H9 (cell line): ENCODE measurements around the gene MROH8. TPM values are rescaled to one million over a fixed set of nuclear protein-coding genes. Genes with fewer than 3 reads are reported as not detected.

Source experiments
- DNase-seq: peaks from one replicate; pipeline ENCODE4 v3.0.0-alpha.2; 2017
- H2AFZ ChIP-seq: one replicate; pipeline ENCODE4 v1.6.1; 2013; ENCODE audit warnings: mild to moderate bottlenecking, low read length, control low read depth, moderate library complexity
- H2AK5ac ChIP-seq: 2 replicates; pipeline ENCODE4 v1.6.1; 2013; ENCODE audit warnings: low read length, control low read depth, mixed read lengths; ENCODE audit not compliant: insufficient read length
- H2BK120ac ChIP-seq: one replicate; pipeline ENCODE4 v1.6.1; 2013; ENCODE audit warnings: low read depth, mild to moderate bottlenecking, low read length, control low read depth, inconsistent platforms; ENCODE audit not compliant: poor library complexity, severe bottlenecking
- H2BK12ac ChIP-seq: 2 replicates; pipeline ENCODE4 v1.6.1; 2013; ENCODE audit warnings: low read length, control low read depth, mixed read lengths, low read depth; ENCODE audit not compliant: insufficient read length
- H2BK15ac ChIP-seq: 2 replicates; pipeline ENCODE4 v1.6.1; 2013; ENCODE audit warnings: low read depth, low read length, control low read depth
- H2BK20ac ChIP-seq: one replicate; pipeline ENCODE4 v1.6.1; 2013; ENCODE audit warnings: low read depth, mild to moderate bottlenecking, low read length, control low read depth, inconsistent platforms; ENCODE audit not compliant: poor library complexity, severe bottlenecking
- H2BK5ac ChIP-seq: 2 replicates; pipeline ENCODE4 v1.6.1; 2013; ENCODE audit warnings: low read length, control low read depth, mixed read lengths; ENCODE audit not compliant: insufficient read length
- H3K14ac ChIP-seq: 2 replicates; pipeline ENCODE4 v1.6.1; 2013; ENCODE audit warnings: low read length, control low read depth; ENCODE audit not compliant: insufficient read depth
- H3K18ac ChIP-seq: 2 replicates; pipeline ENCODE4 v1.6.1; 2013; ENCODE audit warnings: low read depth, mild to moderate bottlenecking, mixed read lengths, low read length, control low read depth; ENCODE audit not compliant: insufficient read length
- H3K23ac ChIP-seq: 2 replicates; pipeline ENCODE4 v1.6.1; 2013; ENCODE audit warnings: low read length, control low read depth, mixed read lengths, low read depth; ENCODE audit not compliant: insufficient read length
- H3K23me2 ChIP-seq: 2 replicates; pipeline ENCODE4 v1.6.1; 2013; ENCODE audit warnings: low read depth, mild to moderate bottlenecking, mixed read lengths, low read length, control low read depth; ENCODE audit not compliant: insufficient read length, poor library complexity, severe bottlenecking
- H3K27ac ChIP-seq: 2 replicates; pipeline ENCODE4 v1.5.1; 2013; ENCODE audit warnings: low read length, control low read depth, mixed read lengths, low read depth; ENCODE audit not compliant: insufficient read length
- H3K27me3 ChIP-seq: 2 replicates; pipeline ENCODE4 v1.6.1; 2013; ENCODE audit warnings: low read length, control low read depth, inconsistent platforms; ENCODE audit not compliant: insufficient read depth
- H3K4ac ChIP-seq: 2 replicates; pipeline ENCODE4 v1.6.1; 2013; ENCODE audit warnings: low read depth, mild to moderate bottlenecking, control low read depth, inconsistent platforms, low read length, moderate library complexity
- H3K4me1 ChIP-seq: 2 replicates; pipeline ENCODE4 v1.6.1; 2013; ENCODE audit warnings: low read length, control low read depth, inconsistent platforms; ENCODE audit not compliant: insufficient read depth
- H3K4me2 ChIP-seq: 2 replicates; pipeline ENCODE4 v1.6.1; 2013; ENCODE audit warnings: low read length, control low read depth, mixed read lengths; ENCODE audit not compliant: insufficient read length, insufficient read depth
- H3K56ac ChIP-seq: 2 replicates; pipeline ENCODE4 v1.6.1; 2013; ENCODE audit warnings: low read depth, mild to moderate bottlenecking, mixed read lengths, low read length, control low read depth; ENCODE audit not compliant: insufficient read length
- H3K79me1 ChIP-seq: 2 replicates; pipeline ENCODE4 v1.6.1; 2013; ENCODE audit warnings: low read depth, mild to moderate bottlenecking, moderate library complexity, low read length, control low read depth, inconsistent platforms; ENCODE audit not compliant: insufficient read depth, poor library complexity, severe bottlenecking
- H3K79me2 ChIP-seq: 2 replicates; pipeline ENCODE4 v1.6.1; 2013; ENCODE audit warnings: low read length, control low read depth, inconsistent platforms; ENCODE audit not compliant: insufficient read depth
- H3K9ac ChIP-seq: 2 replicates; pipeline ENCODE4 v1.6.1; 2013; ENCODE audit warnings: low read length, control low read depth, mixed read lengths; ENCODE audit not compliant: insufficient read length; ENCODE audit errors: extremely low read depth
- H3K9me3 ChIP-seq: one replicate; pipeline ENCODE4 v1.6.1; 2013; ENCODE audit warnings: low read depth, low read length, inconsistent platforms; ENCODE audit not compliant: control insufficient read depth
- H3T11ph ChIP-seq: one replicate; pipeline ENCODE4 v1.6.1; 2013; ENCODE audit warnings: mild to moderate bottlenecking, low read length, control low read depth, inconsistent platforms
- H4K20me1 ChIP-seq: one replicate; pipeline ENCODE4 v1.6.1; 2013; ENCODE audit not compliant: control insufficient read depth, insufficient read length, insufficient read depth
- H4K5ac ChIP-seq: 2 replicates; pipeline ENCODE4 v1.6.1; 2013; ENCODE audit warnings: low read depth, mild to moderate bottlenecking, mixed read lengths, low read length, control low read depth; ENCODE audit not compliant: insufficient read length
- H4K8ac ChIP-seq: replicated peaks from 2 replicates; pipeline ENCODE4 v1.6.1; 2013; ENCODE audit warnings: low read length, control low read depth, mixed read lengths, low read depth; ENCODE audit not compliant: insufficient read length
- H4K91ac ChIP-seq: 2 replicates; pipeline ENCODE4 v1.6.1; 2013; ENCODE audit warnings: low read depth, mild to moderate bottlenecking, moderate library complexity, mixed read lengths, low read length, control low read depth; ENCODE audit not compliant: insufficient read length
- H3K27ac Mint-ChIP-seq, 3 experiments: 2 replicates in 2 of 3; 3 replicates in 1 of 3; pipeline ENCODE4 v1.8.0; 2020 to 2021; ENCODE audit warnings: mixed read lengths in 3 of 3, mild to moderate bottlenecking in 1 of 3, moderate library complexity in 1 of 3
- H3K27me3 Mint-ChIP-seq: 2 replicates; pipeline ENCODE4 v1.8.0; 2021; ENCODE audit warnings: low read depth, mild to moderate bottlenecking, moderate library complexity, mixed read lengths
- H3K36me3 Mint-ChIP-seq, 3 experiments: 2 replicates in 2 of 3; 3 replicates in 1 of 3; pipeline ENCODE4 v1.8.0; 2020 to 2021; ENCODE audit warnings: low read depth in 3 of 3, mixed read lengths in 3 of 3; ENCODE audit not compliant: insufficient read depth in 1 of 3
- H3K4me1 Mint-ChIP-seq, 2 experiments: 2 replicates each; pipeline ENCODE4 v1.8.0; 2020; ENCODE audit warnings: mixed read lengths in 2 of 2
- H3K4me3 Mint-ChIP-seq, 2 experiments: 2 replicates in 1 of 2; 3 replicates in 1 of 2; pipeline ENCODE4 v1.8.0; 2020 to 2021; ENCODE audit warnings: mild to moderate bottlenecking in 2 of 2, mixed read lengths in 2 of 2, moderate library complexity in 1 of 2
- H3K9me3 Mint-ChIP-seq, 2 experiments: 2 replicates in 1 of 2; 3 replicates in 1 of 2; pipeline ENCODE4 v1.8.0; 2020; ENCODE audit warnings: mild to moderate bottlenecking in 2 of 2, mixed read lengths in 2 of 2, moderate library complexity in 1 of 2
- CTCF ChIP-seq: fragments of 200-600 bp; sonication (generic); conservative IDR thresholded peaks from 3 replicates; pipeline ENCODE4 v1.8.0; 2021; ENCODE audit warnings: antibody characterized with exemption, mild to moderate bottlenecking
- WGBS: extraction: QIAGEN DNeasy Blood & Tissue Kit; methylation state at CpG from one replicate; pipeline ENCODE4 v1.1.7; 2013; ENCODE audit warnings: missing lambda C conversion rate, low lambda C conversion rate, mixed read lengths; ENCODE audit not compliant: insufficient read length; ENCODE audit errors: extremely low coverage; 5-methylcytosine and 5-hydroxymethylcytosine counted together
- total RNA-seq: library from RNA; stranded (reverse); gene quantifications from 2 replicates; pipeline ENCODE4 v1.2.1, GENCODE V29; 2021

MROH8 gene
- total RNA-seq, 1 experiment from 2014 or later, result 0.90 TPM

GRCh38 chr20:37228656-37229055, 49.3 kb upstream of the MROH8 start:
- Histone ChIP-seq H2BK20ac (no peak overlapping the region), H2BK120ac (no peak overlapping the region), H3K56ac (no peak overlapping the region), H2BK15ac (no peak overlapping the region), H4K91ac (no peak overlapping the region), H3K79me2 (no peaks in the 10 kb centered on the region), H3K9me3 (no peaks in the 10 kb centered on the region), H3K9ac (no peak overlapping the region), H2BK12ac (no peak overlapping the region), H3K18ac (no peak overlapping the region), H4K5ac (no peak overlapping the region), H2BK5ac (no peak overlapping the region), H3K4ac (no peak overlapping the region), H4K8ac (no peak overlapping the region), H2AFZ (no peak overlapping the region), H3K27ac (peak overlapping the region; percentile 8), H3K27me3 (no peaks in the 10 kb centered on the region), H4K20me1 (no peaks in the 10 kb centered on the region), H3T11ph (no peak overlapping the region), H3K79me1 (no peaks in the 10 kb centered on the region), H3K14ac (no peak overlapping the region), H3K23ac (no peak overlapping the region), H3K4me1 (peaks cover 12% of the 10 kb centered on the region), H3K23me2 (no peaks in the 10 kb centered on the region), H2AK5ac (no peak overlapping the region), H3K4me2 (no peak overlapping the region)
- no peak for TF ChIP-seq CTCF
- Mint-ChIP-seq H3K9me3 (no peaks in the 10 kb centered on the region), H3K27ac (peak overlapping the region; percentile 28 to 96 (median 92)), H3K4me1 (peaks cover 46 to 49% of the 10 kb centered on the region in 2 experiments), H3K36me3 (peaks cover 51 to 94% (median 82%) of the 10 kb centered on the region in 3 experiments), H3K27me3 (no peaks in the 10 kb centered on the region), H3K4me3 (no peak overlapping the region)
- WGBS, result no CpG with 5 or more reads among the region's 5 CpGs
- DNase-seq, result no peak
